Activated T-helper 1 cell treated with anti-CD3 and anti-CD28 coated beads, Interleukin-12 subunit alpha, Interleukin-12 subunit beta, Interleukin-2, Interleukin-4 antibody, amounts not matched to agents 30 ng/mL and 10 ng/mL and 1 ng/mL, durations not matched to agents 14 hours and 24 hours and 36 hours (primary cell): ENCODE data around the gene MED16. TPM values are rescaled to one million over a fixed set of nuclear protein-coding genes. Genes with fewer than 3 reads are reported as not detected.
"Not testable (repeated sequence)": the region's sequence is repeated elsewhere in the genome, so short reads cannot be mapped to it uniquely, and the experiment has no call there.

ENCODE experiments used
- DNase-seq: peaks from one replicate; pipeline ENCODE4 v3.0.0; 2021; ENCODE audit warnings: low spot score
- H3K27ac Mint-ChIP-seq: one replicate; pipeline ENCODE4 v1.8.0; 2021; ENCODE audit warnings: mild to moderate bottlenecking, mixed read lengths
- H3K27me3 Mint-ChIP-seq: one replicate; pipeline ENCODE4 v1.8.0; 2022; ENCODE audit warnings: mild to moderate bottlenecking, moderate library complexity, mixed read lengths; ENCODE audit not compliant: insufficient read depth
- H3K36me3 Mint-ChIP-seq: one replicate; pipeline ENCODE4 v1.8.0; 2021; ENCODE audit warnings: low read depth, mixed read lengths
- H3K4me1 Mint-ChIP-seq: one replicate; pipeline ENCODE4 v1.8.0; 2021; ENCODE audit warnings: low read depth, mixed read lengths
- H3K4me3 Mint-ChIP-seq: one replicate; pipeline ENCODE4 v1.8.0; 2021; ENCODE audit warnings: mild to moderate bottlenecking, moderate library complexity, mixed read lengths
- H3K9me3 Mint-ChIP-seq: one replicate; pipeline ENCODE4 v1.8.0; 2021; ENCODE audit warnings: mixed read lengths
- intact Hi-C: fragments of 100-400 bp; cut with micrococcal nuclease; formaldehyde crosslinking; loops from one replicate; pipeline ENCODE4 v1.15.1; 2024
- total RNA-seq: library from RNA; stranded (reverse); gene quantifications from 2 replicates; pipeline ENCODE4 v1.2.3, GENCODE V29; 2022

MED16 gene
- total RNA-seq, 1 donor from 2014 or later: 62.1 TPM

GRCh38 chr19:852136-853013, 40.6 kb downstream of the MED16 start, which contains the start of gene ELANE:
Gene ELANE (plus strand): TSS chr19:852303. CDS start chr19:852329, 26 bp downstream.
- Mint-ChIP-seq H3K27ac (no peak within 1 kb of the TSS), H3K4me1 (no peaks in the 10 kb centered on the region), H3K27me3 (peaks cover 3% of the 10 kb centered on the region), H3K9me3 (no peaks in the 10 kb centered on the region), H3K4me3 (no peak within 1 kb of the TSS), H3K36me3 (no peaks in the 10 kb centered on the region)
- intact Hi-C loops: no loop called here
- DNase-seq: no peak

GRCh38 chr19:850979-851335, 42.0 kb downstream of the MED16 start:
- Mint-ChIP-seq H3K27ac (no peak overlapping the region), H3K9me3 (no peaks in the 10 kb centered on the region), H3K36me3 (no peaks in the 10 kb centered on the region), H3K4me3 (no peak overlapping the region), H3K4me1 (no peaks in the 10 kb centered on the region), H3K27me3 (peaks cover 3% of the 10 kb centered on the region)
- no peak for DNase-seq
- intact Hi-C loops: no loop called here

- Mint-ChIP-seq H3K9me3 (no peaks in the 10 kb centered on the region), H3K36me3 (no peaks in the 10 kb centered on the region), H3K4me3 (no peak overlapping the region), H3K4me1 (no peaks in the 10 kb centered on the region), H3K27me3 (peaks cover 3% of the 10 kb centered on the region), H3K27ac (no peak overlapping the region)
- no peak for DNase-seq
- intact Hi-C loops: no loop called here
Measured at GRCh38 chr19:850221-850978, 42.6 kb downstream of the MED16 start.

- H3K4me1 Mint-ChIP-seq, H3K36me3 Mint-ChIP-seq, H3K4me3 Mint-ChIP-seq, intact Hi-C loops, H3K9me3 Mint-ChIP-seq, DNase-seq, H3K27ac Mint-ChIP-seq: not testable (repeated sequence)
- H3K27me3 Mint-ChIP-seq: peaks cover 10% of the 10 kb centered on the region
Measured at GRCh38 chr19:849195-849594, 43.8 kb downstream of the MED16 start.

- intact Hi-C loops: no loop called here
- Mint-ChIP-seq H3K27ac (no peak overlapping the region), H3K27me3 (peaks cover 10% of the 10 kb centered on the region)
Measured at GRCh38 chr19:848386-848921, 44.5 kb downstream of the MED16 start.

GRCh38 chr19:845707-846521, 47.1 kb downstream of the MED16 start:
- no peak for DNase-seq
- intact Hi-C loops: no loop called here
- H3K36me3 Mint-ChIP-seq: no peaks in the 10 kb centered on the region
- no peak overlapping the region for H3K4me3 Mint-ChIP-seq
- no peaks in the 10 kb centered on the region for H3K4me1 Mint-ChIP-seq
- no peaks in the 10 kb centered on the region for H3K9me3 Mint-ChIP-seq
- no peak overlapping the region for H3K27ac Mint-ChIP-seq
- H3K27me3 Mint-ChIP-seq: peaks cover 12% of the 10 kb centered on the region

More at GRCh38 chr19:848386-848921, 44.5 kb downstream of the MED16 start:
- Mint-ChIP-seq H3K4me1 (no peaks in the 10 kb centered on the region), H3K4me3 (no peak overlapping the region), H3K36me3 (no peaks in the 10 kb centered on the region), H3K9me3 (no peaks in the 10 kb centered on the region)
- no peak for DNase-seq

GRCh38 chr19:844546-844971, 48.4 kb downstream of the MED16 start:
- no peaks in the 10 kb centered on the region for H3K9me3 Mint-ChIP-seq
- H3K36me3 Mint-ChIP-seq: no peaks in the 10 kb centered on the region
- intact Hi-C loops: no loop called here
- DNase-seq: no peak
- no peak overlapping the region for H3K4me3 Mint-ChIP-seq
- H3K27ac Mint-ChIP-seq: no peak overlapping the region
- H3K27me3 Mint-ChIP-seq: peaks cover 12% of the 10 kb centered on the region
- no peaks in the 10 kb centered on the region for H3K4me1 Mint-ChIP-seq

- no peak for DNase-seq
- intact Hi-C loops: no loop called here
- Mint-ChIP-seq H3K4me3 (no peak overlapping the region), H3K9me3 (no peaks in the 10 kb centered on the region), H3K36me3 (no peaks in the 10 kb centered on the region), H3K4me1 (no peaks in the 10 kb centered on the region), H3K27me3 (peaks cover 14% of the 10 kb centered on the region), H3K27ac (no peak overlapping the region)
Measured at GRCh38 chr19:843836-844545, 49.0 kb downstream of the MED16 start.

- H3K36me3 Mint-ChIP-seq: no peaks in the 10 kb centered on the region
- H3K4me3 Mint-ChIP-seq: no peak overlapping the region
- intact Hi-C loops: no loop called here
- no peak overlapping the region for H3K27ac Mint-ChIP-seq
- H3K4me1 Mint-ChIP-seq: no peaks in the 10 kb centered on the region
- DNase-seq: no peak
- H3K27me3 Mint-ChIP-seq: peaks cover 13% of the 10 kb centered on the region
- no peaks in the 10 kb centered on the region for H3K9me3 Mint-ChIP-seq
Measured at GRCh38 chr19:843180-843835, 49.7 kb downstream of the MED16 start.

GRCh38 chr19:842802-843179, 50.2 kb downstream of the MED16 start:
- DNase-seq, H3K4me1 Mint-ChIP-seq, H3K9me3 Mint-ChIP-seq, H3K36me3 Mint-ChIP-seq, intact Hi-C loops, H3K4me3 Mint-ChIP-seq, H3K27ac Mint-ChIP-seq: not testable (repeated sequence)
- peaks cover 13% of the 10 kb centered on the region for H3K27me3 Mint-ChIP-seq

GRCh38 chr19:840519-841206, 52.3 kb downstream of the MED16 start, which contains the start of gene PRTN3:
Gene PRTN3 (plus strand): TSS chr19:840999. CDS start chr19:841009, 10 bp downstream.
- no peaks in the 10 kb centered on the region for H3K9me3 Mint-ChIP-seq
- peak within 1 kb of the TSS; percentile 1 for H3K27ac Mint-ChIP-seq
- intact Hi-C loops: no loop called here
- no peak for DNase-seq
- no peaks in the 10 kb centered on the region for H3K36me3 Mint-ChIP-seq
- H3K27me3 Mint-ChIP-seq: peaks cover 13% of the 10 kb centered on the region
- H3K4me3 Mint-ChIP-seq: no peak within 1 kb of the TSS
- no peaks in the 10 kb centered on the region for H3K4me1 Mint-ChIP-seq
